ENCODE data around the gene TRPC5OS.

TRPC5OS gene

GRCh38 chrX:111892375-111892774 is 16.4 kb downstream of the TRPC5OS start:
- no peak for DNase-seq (ENCODE audit: extremely low read depth in 1 of 2, low read depth in 1 of 2)

GRCh38 chrX:111896148-111896547 is 20.2 kb downstream of the TRPC5OS start:
- DNase-seq (ENCODE audit: extremely low read depth in 1 of 2, low read depth in 1 of 2): no peak

- no peak for DNase-seq (ENCODE audit: extremely low read depth in 1 of 2, low read depth in 1 of 2)
Observed at GRCh38 chrX:111914398-111915090, 38.6 kb downstream of the TRPC5OS start.

DNA sequence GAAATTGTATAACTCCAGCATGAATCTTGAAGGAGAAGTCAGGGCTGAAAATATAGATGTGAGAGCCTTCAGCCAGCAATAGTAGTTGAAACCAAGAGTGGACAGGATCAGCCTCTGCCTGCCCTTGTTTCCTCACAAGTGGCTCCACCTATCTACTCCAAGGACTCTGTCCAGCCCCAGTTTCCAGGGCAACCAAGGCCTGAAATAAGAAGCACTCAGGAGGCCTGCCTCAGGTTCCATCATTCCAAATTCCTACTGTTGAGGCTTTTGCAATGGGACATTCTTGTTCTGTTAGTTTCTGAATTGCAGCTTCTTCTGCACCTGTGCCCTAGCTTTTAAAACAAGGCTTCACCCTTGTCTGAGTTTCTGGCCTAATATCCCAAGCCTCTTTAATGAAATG is 41.6 kb downstream of the TRPC5OS start:
- no peak for DNase-seq (ENCODE audit: extremely low read depth in 1 of 2, low read depth in 1 of 2)

GRCh38 chrX:111928456-111928855 is 52.5 kb downstream of the TRPC5OS start:
- DNase-seq (ENCODE audit: extremely low read depth in 1 of 2, low read depth in 1 of 2): no peak
